GM06990 (cell line): ENCODE data around the gene C1orf232.

Experiments
- DNase-seq: peaks from one replicate; pipeline ENCODE4 v3.0.0-alpha.2; 2011; ENCODE audit not compliant: insufficient read length; ENCODE audit errors: extremely low read depth
- H3K27me3 ChIP-seq: replicated peaks from 2 replicates; pipeline ENCODE4 v1.6.0; 2011; ENCODE audit warnings: low read length; ENCODE audit not compliant: control insufficient read depth, insufficient read depth
- H3K36me3 ChIP-seq: 2 replicates; pipeline ENCODE4 v1.5.1; 2011; ENCODE audit warnings: low read length; ENCODE audit not compliant: control insufficient read depth, insufficient read depth
- H3K4me3 ChIP-seq: replicated peaks from 2 replicates; pipeline ENCODE4 v1.5.1; 2011; ENCODE audit warnings: low read depth, mild to moderate bottlenecking, control low read depth, low read length
- CTCF ChIP-seq: IDR thresholded peaks from 2 replicates; pipeline ENCODE4 v1.5.1; 2011; ENCODE audit warnings: low read length, control low read depth, mild to moderate bottlenecking, inconsistent platforms; ENCODE audit not compliant: insufficient read depth, poor library complexity, severe bottlenecking

The C1orf232 gene

GRCh38 chr1:26190373-26190987, 21.7 kb upstream of the C1orf232 start, which contains the start of gene CATSPER4:
TSS of gene CATSPER4 (plus strand) at chr1:26190602. CDS start at chr1:26190628, 26 bp downstream.
- no peak within 1 kb of the TSS for H3K4me3 ChIP-seq
- no peaks in the 10 kb centered on the region for H3K27me3 ChIP-seq
- no peaks in the 10 kb centered on the region for H3K36me3 ChIP-seq
- TF ChIP-seq CTCF = peak; percentile 21
- DNase-seq = no peak

DNA sequence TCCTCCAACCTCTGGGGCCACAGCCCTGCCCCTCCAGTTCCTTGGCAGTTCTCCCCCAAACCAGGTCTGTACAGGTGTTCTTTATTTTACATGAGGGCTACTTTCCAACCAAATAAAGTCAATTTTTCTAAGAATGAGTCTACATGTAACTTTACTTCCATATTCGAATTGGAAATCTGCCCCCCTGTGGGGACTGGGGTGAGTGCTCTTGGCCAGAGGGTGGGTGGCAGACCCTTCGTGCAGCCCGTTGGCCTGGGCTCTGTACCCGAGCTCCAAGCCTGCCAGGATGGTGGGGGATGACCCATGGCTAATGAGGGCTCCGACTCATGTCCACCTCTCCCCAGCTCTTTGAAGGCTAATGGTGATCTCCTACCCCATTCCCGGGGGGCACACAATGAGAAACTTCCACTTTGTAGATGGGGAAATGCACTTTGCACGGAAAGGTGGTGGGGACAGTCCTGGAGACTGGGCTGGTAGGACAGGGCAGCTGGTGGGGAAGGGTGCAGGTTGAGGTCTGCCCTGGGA, 21.1 kb upstream of the C1orf232 start:
- H3K4me3 ChIP-seq = no peak overlapping the region
- no peak for TF ChIP-seq CTCF
- H3K27me3 ChIP-seq = no peaks in the 10 kb centered on the region
- H3K36me3 ChIP-seq = no peaks in the 10 kb centered on the region
- no peak for DNase-seq

GRCh38 chr1:26189331-26189730, 20.6 kb upstream of the C1orf232 start:
- Histone ChIP-seq H3K4me3 (no peak overlapping the region), H3K27me3 (no peaks in the 10 kb centered on the region), H3K36me3 (no peaks in the 10 kb centered on the region)
- no peak for TF ChIP-seq CTCF
- no peak for DNase-seq

- TF ChIP-seq CTCF = no peak
- Histone ChIP-seq H3K4me3 (no peak overlapping the region), H3K36me3 (no peaks in the 10 kb centered on the region), H3K27me3 (no peaks in the 10 kb centered on the region)
- no peak for DNase-seq
These were observed 19.7 kb upstream of the C1orf232 start for GRCh38 chr1:26188477-26188876.

DNA sequence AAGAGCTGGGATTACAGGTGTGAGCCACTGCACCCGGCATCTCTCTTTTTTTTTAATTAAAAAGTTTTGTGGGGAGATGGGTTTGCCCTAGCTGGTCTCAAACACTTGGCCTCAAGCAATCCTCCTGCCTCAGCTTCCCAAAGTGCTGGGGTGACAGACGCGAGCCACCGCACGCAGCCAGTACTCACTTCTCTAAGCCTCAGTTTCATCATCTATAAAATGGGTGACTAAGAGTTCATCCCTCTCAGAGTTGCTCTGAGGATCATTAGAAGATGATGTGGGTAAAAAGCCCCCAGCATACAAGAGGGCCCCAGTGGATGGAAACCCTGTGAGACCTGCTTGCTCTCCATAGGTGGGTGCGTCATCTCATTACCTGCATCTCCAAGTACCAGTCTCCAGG, 19.1 kb upstream of the C1orf232 start:
- no peaks in the 10 kb centered on the region for H3K36me3 ChIP-seq
- TF ChIP-seq CTCF = no peak
- DNase-seq = no peak
- H3K27me3 ChIP-seq = no peaks in the 10 kb centered on the region
- H3K4me3 ChIP-seq = no peak overlapping the region
